ENCODE results near the gene SLC39A13.

SLC39A13 gene

DNA sequence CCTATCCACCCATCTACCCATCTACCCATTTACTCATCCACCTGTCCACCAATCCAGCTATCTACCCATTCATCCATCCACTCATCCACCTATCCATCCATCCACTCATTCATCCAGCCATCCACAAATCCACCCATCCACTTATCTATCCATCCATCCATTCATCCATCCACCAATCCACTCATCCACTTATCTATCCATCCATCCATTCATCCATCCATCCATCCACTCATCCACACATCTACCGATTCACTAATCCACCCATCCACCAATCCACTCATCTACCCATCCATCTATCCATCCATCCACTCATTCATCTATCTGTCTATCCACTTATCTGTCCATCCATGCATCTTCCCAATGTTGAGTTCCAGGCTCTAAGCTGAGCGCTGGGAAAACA lies 28.3 kb upstream of the SLC39A13 start:
- in situ Hi-C loops (cut with MboI; ENCODE audit: low sequenced_read_pairs): no loop called here

- in situ Hi-C loops (cut with MboI; ENCODE audit: low sequenced_read_pairs): no loop called here
Observed at GRCh38 chr11:47383071-47383470, 25.3 kb upstream of the SLC39A13 start.

GRCh38 chr11:47384498-47384897 lies 23.9 kb upstream of the SLC39A13 start:
- in situ Hi-C loops (cut with MboI; ENCODE audit: low sequenced_read_pairs): no loop called here

GRCh38 chr11:47387944-47388696 lies 20.3 kb upstream of the SLC39A13 start:
- in situ Hi-C loops (cut with MboI; ENCODE audit: low sequenced_read_pairs): no loop called here

- in situ Hi-C loops (cut with MboI; ENCODE audit: low sequenced_read_pairs): no loop called here
Observed at GRCh38 chr11:47388697-47389576, 19.5 kb upstream of the SLC39A13 start.

- in situ Hi-C loops (cut with MboI; ENCODE audit: low sequenced_read_pairs): no loop called here
Observed at GRCh38 chr11:47389577-47390421, 18.6 kb upstream of the SLC39A13 start.

GRCh38 chr11:47390422-47390760 lies 18.0 kb upstream of the SLC39A13 start:
- in situ Hi-C loops (cut with MboI; ENCODE audit: low sequenced_read_pairs): no loop called here

DNA sequence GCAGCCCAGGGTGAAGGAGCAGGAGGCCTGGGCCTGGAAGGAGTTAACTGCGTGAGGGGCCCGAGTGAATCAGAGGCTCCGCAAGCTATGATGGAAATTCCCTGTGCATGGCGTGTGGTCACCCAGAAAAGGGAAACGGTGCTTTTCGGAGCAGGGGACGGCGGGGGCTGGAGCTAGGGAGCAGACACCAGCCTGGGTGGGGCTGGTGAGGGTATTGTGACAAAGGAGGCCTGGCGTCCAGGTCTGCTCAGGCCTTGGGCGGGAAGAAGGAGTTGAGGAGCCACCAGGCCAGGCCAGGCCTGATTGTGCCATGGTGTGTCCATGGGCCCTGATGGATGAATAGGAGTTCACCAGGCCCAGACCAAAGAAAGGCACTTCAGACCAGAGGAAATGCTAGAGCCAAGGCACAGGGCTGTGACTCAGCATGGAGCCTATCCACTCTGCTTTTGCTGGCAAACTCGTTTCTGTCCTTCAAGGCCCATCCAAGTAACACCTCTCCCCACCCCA lies 17.3 kb upstream of the SLC39A13 start:
- in situ Hi-C loops (cut with MboI; ENCODE audit: low sequenced_read_pairs): no loop called here

DNA sequence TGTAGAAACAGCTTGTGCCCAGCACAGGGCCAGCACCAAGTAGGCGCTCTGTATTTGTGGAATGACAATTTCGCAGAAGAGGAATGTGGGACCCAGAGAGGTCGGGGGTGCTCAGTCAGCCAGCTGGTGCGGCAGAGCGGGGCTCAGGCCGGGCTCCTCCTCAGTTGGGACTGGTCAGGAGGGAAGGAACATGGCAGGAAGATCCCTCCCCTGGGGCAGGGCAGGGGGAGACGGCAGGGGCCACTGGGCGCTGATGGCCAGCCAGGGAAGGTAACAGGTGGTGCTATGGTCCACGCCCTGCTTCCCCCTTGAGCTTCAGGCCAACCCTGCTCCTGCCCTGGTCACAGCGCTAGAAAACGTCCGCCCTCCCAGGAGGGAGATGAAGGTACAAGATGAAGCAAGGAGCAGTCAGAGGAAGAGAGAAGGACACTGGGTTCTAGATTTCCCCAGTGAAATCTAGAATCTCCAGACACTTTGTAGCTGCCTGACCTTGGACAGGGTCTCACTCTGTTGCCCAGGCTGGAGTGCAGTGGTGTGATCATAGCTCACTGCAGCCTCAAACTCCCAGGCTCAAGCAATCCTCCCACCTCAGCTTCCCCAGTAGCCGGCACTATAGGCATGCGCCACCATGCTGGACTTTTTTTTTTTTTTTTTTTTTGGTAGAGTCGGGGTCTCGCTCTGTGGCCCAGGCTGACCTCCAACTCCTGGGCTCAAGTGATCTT lies 16.5 kb upstream of the SLC39A13 start:
- in situ Hi-C loops (cut with MboI; ENCODE audit: low sequenced_read_pairs): no loop called here

- in situ Hi-C loops (cut with MboI; ENCODE audit: low sequenced_read_pairs): no loop called here
Observed at GRCh38 chr11:47392546-47393162, 15.7 kb upstream of the SLC39A13 start.

DNA sequence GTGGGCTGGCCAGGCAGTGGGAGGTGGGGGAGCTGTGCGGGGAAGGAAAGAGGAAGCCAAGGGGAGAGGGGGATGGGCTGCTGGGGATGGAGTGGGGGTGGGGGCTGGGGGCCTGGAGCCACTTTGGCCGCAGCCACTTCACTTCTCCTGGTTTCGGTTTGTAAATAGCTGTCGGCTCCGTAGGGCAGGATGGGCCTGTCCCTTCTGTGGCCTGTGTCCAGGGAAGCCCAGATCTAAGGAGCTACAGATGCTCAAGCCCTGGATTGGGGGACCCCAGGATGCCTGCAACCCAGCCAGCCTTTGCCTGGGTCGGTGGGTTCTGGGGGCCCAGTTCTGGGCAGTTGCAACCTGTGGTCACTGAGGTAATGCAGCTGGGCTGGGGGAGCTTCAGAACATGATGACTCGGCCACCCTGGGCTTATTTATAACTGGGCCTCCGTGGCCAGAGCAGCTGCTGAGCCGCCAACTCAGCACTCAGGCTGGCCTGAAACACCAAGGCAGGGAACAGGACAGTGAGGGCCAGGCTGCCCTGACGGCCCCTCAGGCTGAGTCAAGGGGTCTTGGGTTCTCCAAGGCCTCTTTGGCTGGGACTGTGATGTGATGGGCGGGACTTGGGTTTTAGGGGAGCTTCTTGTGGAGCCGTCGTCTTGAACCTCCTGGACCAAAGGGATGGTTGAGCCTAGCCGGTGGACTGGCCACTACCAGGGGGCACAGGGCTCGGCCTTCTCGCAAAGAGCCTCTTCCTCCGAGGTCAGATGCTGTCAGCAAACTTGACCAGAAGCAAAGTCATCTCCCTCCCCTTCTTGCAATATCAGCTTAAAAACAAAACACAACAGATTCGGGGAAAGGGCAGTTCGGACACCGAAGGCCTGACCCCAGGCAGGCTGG lies 15.0 kb upstream of the SLC39A13 start:
- in situ Hi-C loops (cut with MboI; ENCODE audit: low sequenced_read_pairs): no loop called here

GRCh38 chr11:47394050-47394321 lies 14.4 kb upstream of the SLC39A13 start:
- in situ Hi-C loops (cut with MboI; ENCODE audit: low sequenced_read_pairs): no loop called here

DNA sequence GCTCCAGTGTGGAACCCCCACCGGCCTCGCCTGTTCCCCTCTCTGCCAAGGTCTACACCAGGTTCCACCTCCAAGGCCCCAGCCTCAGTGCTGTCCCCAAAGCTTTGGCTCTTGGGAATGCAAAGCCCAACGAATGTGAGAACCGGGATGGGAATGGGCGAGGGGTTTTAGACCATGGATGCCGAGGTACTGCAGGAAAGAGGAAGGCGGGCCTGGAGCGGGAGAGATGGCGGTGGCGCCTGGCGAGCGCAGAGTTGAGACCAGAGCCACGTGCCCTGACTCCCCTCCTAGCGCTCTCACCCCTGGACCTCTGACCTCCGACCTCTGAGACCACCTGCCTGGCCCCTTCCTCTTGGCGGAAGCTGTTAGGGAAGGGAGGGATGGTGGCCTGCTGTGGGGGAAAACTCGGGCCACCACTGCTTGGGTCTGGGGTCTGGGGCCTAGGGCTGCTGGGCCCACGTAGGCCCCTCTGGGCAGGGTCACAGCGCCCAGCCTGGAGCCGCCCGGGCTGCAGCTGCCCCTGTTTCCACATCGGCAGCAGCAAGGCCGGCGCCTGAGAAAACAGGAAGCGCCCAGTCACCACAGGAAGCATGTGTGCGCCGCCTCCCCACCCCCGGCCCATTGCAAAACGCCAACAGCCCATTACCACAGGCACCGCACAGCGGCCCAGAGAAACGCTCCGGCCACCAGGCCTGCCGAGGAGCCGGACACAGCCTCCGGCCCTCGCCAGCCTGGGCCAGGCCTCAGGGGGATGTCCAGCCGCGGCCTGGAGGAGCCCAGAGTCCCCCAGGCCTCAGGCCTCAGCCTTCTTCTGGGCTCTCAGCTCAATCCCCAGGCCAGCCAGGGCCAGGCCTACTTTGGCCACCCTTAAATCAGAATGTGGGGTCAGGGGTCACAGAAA lies 13.8 kb upstream of the SLC39A13 start:
- in situ Hi-C loops (cut with MboI; ENCODE audit: low sequenced_read_pairs): no loop called here

DNA sequence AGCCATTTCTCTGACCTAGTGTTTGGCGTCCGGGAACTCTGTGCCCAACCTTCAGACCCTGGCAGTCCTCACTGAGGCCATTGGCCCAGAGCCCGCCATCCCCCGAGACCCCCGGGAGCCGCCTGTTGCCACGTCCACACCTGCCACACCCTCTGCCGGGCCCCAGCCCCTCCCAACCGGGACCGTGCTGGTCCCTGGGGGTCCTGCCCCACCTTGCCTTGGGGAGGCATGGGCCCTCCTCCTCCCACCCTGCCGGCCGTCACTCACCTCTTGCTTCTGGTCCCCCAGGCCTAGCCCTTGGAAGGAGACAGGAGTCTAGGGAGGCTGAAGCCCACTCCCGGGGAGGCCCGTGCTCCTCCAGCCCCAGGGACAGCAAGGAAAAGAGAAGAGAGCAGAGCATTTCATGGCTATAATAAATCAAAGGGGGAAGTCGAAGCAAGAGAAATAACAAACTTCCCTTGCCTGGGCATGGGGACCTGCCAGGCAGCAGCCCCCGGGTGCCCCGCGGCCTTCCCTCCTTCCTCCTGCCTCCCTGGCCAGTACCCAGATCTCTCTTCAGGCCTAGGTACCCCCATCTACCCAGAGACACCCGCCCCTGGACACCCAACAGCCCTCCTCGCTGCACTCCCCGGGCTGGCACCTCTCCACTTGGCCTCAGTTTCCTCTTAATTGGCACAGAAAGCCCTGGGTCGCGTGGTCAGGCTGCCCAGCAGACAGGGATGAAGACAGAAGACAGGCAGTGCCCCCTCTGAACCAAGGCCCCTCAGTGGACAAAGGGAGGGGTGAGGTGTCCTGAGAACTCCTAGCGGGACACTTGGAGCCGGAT lies 13.0 kb upstream of the SLC39A13 start:
- in situ Hi-C loops (cut with MboI; ENCODE audit: low sequenced_read_pairs): no loop called here

DNA sequence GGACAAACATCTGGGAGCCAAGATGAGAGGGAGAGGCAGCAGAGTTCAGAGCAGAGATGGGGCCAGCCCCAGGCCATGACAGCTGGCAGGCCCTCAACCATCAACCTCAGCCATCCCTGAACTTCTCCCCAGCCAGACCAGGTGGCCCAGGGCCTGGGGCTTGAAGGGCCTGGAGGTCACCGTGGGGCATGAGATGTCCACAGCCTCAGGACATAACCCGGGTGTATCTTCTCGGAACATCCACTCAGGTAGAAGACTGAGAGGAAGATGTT lies 12.4 kb upstream of the SLC39A13 start:
- in situ Hi-C loops (cut with MboI; ENCODE audit: low sequenced_read_pairs): no loop called here

- in situ Hi-C loops (cut with MboI; ENCODE audit: low sequenced_read_pairs): no loop called here
Observed at GRCh38 chr11:47398011-47398410, 10.4 kb upstream of the SLC39A13 start.

- in situ Hi-C loops (cut with MboI; ENCODE audit: low sequenced_read_pairs): no loop called here
Observed at GRCh38 chr11:47398551-47398950, 9.8 kb upstream of the SLC39A13 start.

Measured in HL-60/S4 (cell line).